Measurements from ENCODE around the gene SCGN. TPM values are rescaled to one million over a fixed set of nuclear protein-coding genes. Genes with fewer than 3 reads are reported as not detected.

The SCGN gene
- total RNA-seq, 1 donor from 2014 or later: 1.6 TPM

DNA sequence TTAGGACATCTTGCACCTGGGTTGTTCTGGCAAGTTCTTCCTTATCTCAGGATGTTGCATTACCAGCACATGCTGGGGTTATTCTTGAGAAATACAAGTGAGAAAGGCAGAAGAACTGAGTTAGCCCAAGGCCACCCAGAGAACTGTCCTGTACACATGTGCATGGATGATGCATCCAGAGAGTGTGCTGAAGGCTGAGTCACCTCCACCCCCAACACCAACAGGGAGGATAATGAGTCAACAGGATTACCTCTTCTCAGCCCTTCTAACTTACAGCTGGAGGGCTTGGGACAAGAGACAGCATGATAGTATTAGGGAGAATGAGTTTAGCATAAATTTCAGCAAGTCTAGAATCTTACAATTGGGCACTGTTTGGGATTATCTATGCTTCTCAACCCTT, 8.5 kb downstream of the SCGN start:
- peaks cover 28% of the 10 kb centered on the region for H3K27me3 ChIP-seq (ENCODE audit: low read depth)
- no peak for DNase-seq
- intact Hi-C loops (cut with micrococcal nuclease): no loop called here
- H3K36me3 ChIP-seq: no peaks in the 10 kb centered on the region
- H3K4me1 ChIP-seq: no peaks in the 10 kb centered on the region
- no peak overlapping the region for H3K27ac ChIP-seq (replicated peaks)
- no peaks in the 10 kb centered on the region for H3K9me3 ChIP-seq (replicated peaks)
- TF ChIP-seq, protein P1, sequence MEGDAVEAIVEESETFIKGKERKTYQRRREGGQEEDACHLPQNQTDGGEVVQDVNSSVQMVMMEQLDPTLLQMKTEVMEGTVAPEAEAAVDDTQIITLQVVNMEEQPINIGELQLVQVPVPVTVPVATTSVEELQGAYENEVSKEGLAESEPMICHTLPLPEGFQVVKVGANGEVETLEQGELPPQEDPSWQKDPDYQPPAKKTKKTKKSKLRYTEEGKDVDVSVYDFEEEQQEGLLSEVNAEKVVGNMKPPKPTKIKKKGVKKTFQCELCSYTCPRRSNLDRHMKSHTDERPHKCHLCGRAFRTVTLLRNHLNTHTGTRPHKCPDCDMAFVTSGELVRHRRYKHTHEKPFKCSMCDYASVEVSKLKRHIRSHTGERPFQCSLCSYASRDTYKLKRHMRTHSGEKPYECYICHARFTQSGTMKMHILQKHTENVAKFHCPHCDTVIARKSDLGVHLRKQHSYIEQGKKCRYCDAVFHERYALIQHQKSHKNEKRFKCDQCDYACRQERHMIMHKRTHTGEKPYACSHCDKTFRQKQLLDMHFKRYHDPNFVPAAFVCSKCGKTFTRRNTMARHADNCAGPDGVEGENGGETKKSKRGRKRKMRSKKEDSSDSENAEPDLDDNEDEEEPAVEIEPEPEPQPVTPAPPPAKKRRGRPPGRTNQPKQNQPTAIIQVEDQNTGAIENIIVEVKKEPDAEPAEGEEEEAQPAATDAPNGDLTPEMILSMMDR (IDR thresholded peaks at IDR 0.05; ENCODE audit: borderline replicate concordance): no peak
- H3K4me3 ChIP-seq: no peak overlapping the region

DNA sequence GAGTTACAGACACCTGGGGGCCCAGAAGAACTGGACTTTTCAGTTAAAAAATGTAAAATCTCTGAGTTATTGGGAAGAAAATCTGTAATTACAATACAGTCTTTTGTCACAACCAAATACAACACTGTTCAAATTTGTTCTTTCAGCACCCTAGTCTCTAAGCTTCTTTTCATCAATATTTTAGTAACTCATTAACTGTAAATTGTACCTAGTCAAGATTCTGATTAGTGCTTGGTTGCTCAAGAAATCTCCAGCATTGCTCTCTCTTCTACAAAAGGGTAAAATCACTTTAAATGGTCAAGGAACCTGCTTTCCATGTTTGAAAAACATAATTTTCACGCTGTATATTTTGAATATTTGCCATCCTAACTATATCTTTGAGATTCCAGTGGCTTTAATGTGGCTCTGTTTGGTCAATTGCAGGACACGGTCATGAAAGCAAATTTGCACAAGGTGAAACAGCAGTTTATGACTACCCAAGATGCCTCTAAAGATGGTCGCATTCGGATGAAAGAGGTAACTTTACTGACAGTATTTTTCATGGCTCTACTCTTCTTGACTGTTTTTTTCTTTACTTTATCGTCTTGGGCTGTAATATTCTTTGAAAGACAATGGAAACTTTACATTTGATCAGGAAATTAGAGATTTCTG, 9.2 kb downstream of the SCGN start:
- Histone ChIP-seq H3K36me3 (no peaks in the 10 kb centered on the region), H3K27me3 (ENCODE audit: low read depth) (peaks cover 26% of the 10 kb centered on the region), H3K4me3 (no peak overlapping the region), H3K4me1 (no peaks in the 10 kb centered on the region), H3K27ac (replicated peaks) (no peak overlapping the region), H3K9me3 (replicated peaks) (no peaks in the 10 kb centered on the region)
- intact Hi-C loops (cut with micrococcal nuclease): no loop called here
- no peak for DNase-seq
- TF ChIP-seq, protein P1 (IDR thresholded peaks at IDR 0.05; ENCODE audit: borderline replicate concordance): no peak

GRCh38 chr6:25665455-25665854, 13.4 kb downstream of the SCGN start:
- DNase-seq: no peak
- TF ChIP-seq, protein P1 (IDR thresholded peaks at IDR 0.05; ENCODE audit: borderline replicate concordance): no peak
- Histone ChIP-seq H3K4me3 (no peak overlapping the region), H3K36me3 (no peaks in the 10 kb centered on the region), H3K27ac (replicated peaks) (no peak overlapping the region), H3K4me1 (no peaks in the 10 kb centered on the region), H3K27me3 (ENCODE audit: low read depth) (peaks cover 19% of the 10 kb centered on the region), H3K9me3 (replicated peaks) (no peaks in the 10 kb centered on the region)
- intact Hi-C loops (cut with micrococcal nuclease): no loop called here

DNA sequence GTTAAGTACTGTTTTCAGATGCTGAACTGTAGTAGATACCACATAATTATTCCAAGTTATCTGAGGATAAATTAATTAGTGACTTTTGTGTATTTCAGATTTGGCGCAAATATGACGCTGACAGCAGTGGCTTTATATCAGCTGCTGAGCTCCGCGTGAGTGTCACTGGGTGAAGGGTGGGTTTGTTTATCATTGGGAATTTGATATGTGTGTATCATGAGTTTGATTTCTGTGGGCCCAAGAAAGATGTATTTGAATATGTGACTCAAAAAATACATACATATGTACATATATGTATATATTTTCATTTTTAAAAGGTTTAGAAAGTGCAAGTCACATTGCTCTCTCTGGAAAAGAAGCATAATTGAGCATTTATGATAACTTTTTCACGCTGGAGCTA, 17.4 kb downstream of the SCGN start:
- Histone ChIP-seq H3K4me3 (no peak overlapping the region), H3K27ac (replicated peaks) (no peak overlapping the region), H3K4me1 (no peaks in the 10 kb centered on the region), H3K27me3 (ENCODE audit: low read depth) (peaks cover 16% of the 10 kb centered on the region), H3K9me3 (replicated peaks) (no peaks in the 10 kb centered on the region), H3K36me3 (no peaks in the 10 kb centered on the region)
- intact Hi-C loops (cut with micrococcal nuclease): no loop called here
- TF ChIP-seq, protein P1 (IDR thresholded peaks at IDR 0.05; ENCODE audit: borderline replicate concordance): no peak
- no peak for DNase-seq

- H3K36me3 ChIP-seq: no peaks in the 10 kb centered on the region
- intact Hi-C loops (cut with micrococcal nuclease): no loop called here
- no peak overlapping the region for H3K27ac ChIP-seq (replicated peaks)
- no peak overlapping the region for H3K4me3 ChIP-seq
- no peaks in the 10 kb centered on the region for H3K9me3 ChIP-seq (replicated peaks)
- H3K27me3 ChIP-seq (ENCODE audit: low read depth): peaks cover 10% of the 10 kb centered on the region
- H3K4me1 ChIP-seq: no peaks in the 10 kb centered on the region
- DNase-seq: no peak
- TF ChIP-seq, protein P1 (IDR thresholded peaks at IDR 0.05; ENCODE audit: borderline replicate concordance): no peak
Observed at GRCh38 chr6:25670208-25670607, 18.2 kb downstream of the SCGN start.

Measured in left ventricle myocardium inferior (tissue), 1 donor.